Stimulated activated naive CD8-positive, alpha-beta T cell treated with anti-CD3 and anti-CD28 coated beads, Interleukin-15, amount 100 ng/mL, for 72 hours (primary cell): Measurements from ENCODE around the gene HSPB7.
"Not testable (repeated sequence)": the region's sequence is repeated elsewhere in the genome, so short reads cannot be mapped to it uniquely, and the experiment has no call there.

Source experiments
- ATAC-seq: fragments of 150-1000 bp; cut with Tn5 transposase; 2 replicates; pipeline ENCODE4 v1.10.0; 2021; ENCODE audit warnings: mild to moderate bottlenecking, moderate library complexity
- DNase-seq, 2 donors: peaks; one replicate each; pipeline ENCODE4 v3.0.0; 2021 to 2022
- H3K27ac Mint-ChIP-seq, 2 donors: one replicate each; pipeline ENCODE4 v1.8.0; 2022; ENCODE audit warnings: mild to moderate bottlenecking in 2 of 2, mixed read lengths in 2 of 2, moderate library complexity in 2 of 2
- H3K27me3 Mint-ChIP-seq: one replicate; pipeline ENCODE4 v1.8.0; 2022; ENCODE audit warnings: mixed read lengths
- H3K4me1 Mint-ChIP-seq: one replicate; pipeline ENCODE4 v1.8.0; 2022; ENCODE audit warnings: mild to moderate bottlenecking, mixed read lengths
- H3K4me3 Mint-ChIP-seq, 2 donors: one replicate each; pipeline ENCODE4 v1.8.0; 2022; ENCODE audit warnings: mild to moderate bottlenecking in 2 of 2, mixed read lengths in 2 of 2, moderate library complexity in 1 of 2
- H3K9me3 Mint-ChIP-seq, 2 donors: one replicate each; pipeline ENCODE4 v1.8.0; 2022; ENCODE audit warnings: mixed read lengths in 2 of 2

Gene HSPB7

GRCh38 chr1:16009678-16010077 is 8.2 kb downstream of the HSPB7 start:
- Mint-ChIP-seq H3K4me3 (no peak overlapping the region), H3K27me3 (peaks cover 19% of the 10 kb centered on the region), H3K4me1 (peaks cover 50% of the 10 kb centered on the region), H3K27ac (no peak overlapping the region), H3K9me3 (no peaks in the 10 kb centered on the region)
- ATAC-seq (no peak), DNase-seq (no peak)

GRCh38 chr1:16009030-16009460 is 8.8 kb downstream of the HSPB7 start:
- peak; percentile 59 for ATAC-seq

GRCh38 chr1:16007671-16008341 is 10.0 kb downstream of the HSPB7 start:
- Mint-ChIP-seq H3K4me1 (peaks cover 38% of the 10 kb centered on the region), H3K4me3 (no peak overlapping the region), H3K9me3 (no peaks in the 10 kb centered on the region), H3K27ac (peak overlapping the region in 1 of 2 donors; percentile 38), H3K27me3 (peaks cover 6% of the 10 kb centered on the region)
- DNase-seq (no peak), ATAC-seq (no peak)

More at GRCh38 chr1:16009030-16009460, 8.8 kb downstream of the HSPB7 start:
- DNase-seq = peak; percentile 72 to 75
- Mint-ChIP-seq H3K4me1 (peaks cover 46% of the 10 kb centered on the region), H3K27ac (no peak overlapping the region), H3K27me3 (peaks cover 15% of the 10 kb centered on the region), H3K9me3 (no peaks in the 10 kb centered on the region), H3K4me3 (no peak overlapping the region)

- Mint-ChIP-seq H3K4me3 (no peak overlapping the region), H3K4me1 (peaks cover 30% of the 10 kb centered on the region), H3K27me3 (no peaks in the 10 kb centered on the region), H3K9me3 (no peaks in the 10 kb centered on the region), H3K27ac (peak overlapping the region in 1 of 2 donors; percentile 22)
- ATAC-seq (peak; percentile 83), DNase-seq (no peak)
These were observed 11.0 kb downstream of the HSPB7 start for GRCh38 chr1:16006552-16007485.

- ATAC-seq = no peak
- H3K4me3 Mint-ChIP-seq = no peak overlapping the region
- peaks cover 30% of the 10 kb centered on the region for H3K4me1 Mint-ChIP-seq
- no peak for DNase-seq
- no peaks in the 10 kb centered on the region for H3K9me3 Mint-ChIP-seq
- H3K27ac Mint-ChIP-seq = peak overlapping the region in 1 of 2 donors; percentile 74
- H3K27me3 Mint-ChIP-seq = no peaks in the 10 kb centered on the region
These were observed 11.8 kb downstream of the HSPB7 start for GRCh38 chr1:16006010-16006409.

GRCh38 chr1:16005597-16005996 is 12.2 kb downstream of the HSPB7 start:
- Mint-ChIP-seq H3K4me3 (no peak overlapping the region), H3K4me1 (peaks cover 30% of the 10 kb centered on the region), H3K27me3 (no peaks in the 10 kb centered on the region), H3K27ac (peak overlapping the region in 1 of 2 donors; percentile 27), H3K9me3 (no peaks in the 10 kb centered on the region)
- DNase-seq (no peak), ATAC-seq (no peak)

GRCh38 chr1:16001274-16001673 is 16.6 kb downstream of the HSPB7 start:
- not testable (repeated sequence) for H3K4me1 Mint-ChIP-seq, H3K4me3 Mint-ChIP-seq, DNase-seq, ATAC-seq, H3K9me3 Mint-ChIP-seq, H3K27ac Mint-ChIP-seq, H3K27me3 Mint-ChIP-seq

- Mint-ChIP-seq H3K27me3 (no peaks in the 10 kb centered on the region), H3K9me3 (no peaks in the 10 kb centered on the region), H3K27ac (no peak overlapping the region), H3K4me3 (no peak overlapping the region), H3K4me1 (no peaks in the 10 kb centered on the region)
- no peak for DNase-seq
- no peak for ATAC-seq
These were observed 18.9 kb downstream of the HSPB7 start for GRCh38 chr1:15998929-15999328.

- no peaks in the 10 kb centered on the region for H3K9me3 Mint-ChIP-seq
- no peaks in the 10 kb centered on the region for H3K27me3 Mint-ChIP-seq
- H3K4me1 Mint-ChIP-seq = no peaks in the 10 kb centered on the region
- H3K4me3 Mint-ChIP-seq = no peak overlapping the region
- no peak overlapping the region for H3K27ac Mint-ChIP-seq
- ATAC-seq (no peak), DNase-seq (no peak)
These were observed 20.1 kb downstream of the HSPB7 start for GRCh38 chr1:15997637-15998280.

- Mint-ChIP-seq H3K4me3 (no peak overlapping the region), H3K4me1 (no peaks in the 10 kb centered on the region), H3K27ac (peak overlapping the region in 1 of 2 donors; percentile 55), H3K9me3 (no peaks in the 10 kb centered on the region), H3K27me3 (no peaks in the 10 kb centered on the region)
- ATAC-seq (no peak), DNase-seq (no peak)
These were observed 20.7 kb downstream of the HSPB7 start for GRCh38 chr1:15997076-15997585.

- peaks cover 9% of the 10 kb centered on the region for H3K27me3 Mint-ChIP-seq
- peak; percentile 55 to 68 for DNase-seq
- H3K4me1 Mint-ChIP-seq = no peaks in the 10 kb centered on the region
- H3K9me3 Mint-ChIP-seq = no peaks in the 10 kb centered on the region
- H3K4me3 Mint-ChIP-seq = no peak overlapping the region
- ATAC-seq = peak; percentile 88
- peak overlapping the region in 1 of 2 donors; percentile 49 for H3K27ac Mint-ChIP-seq
These were observed 23.1 kb downstream of the HSPB7 start for GRCh38 chr1:15994590-15995351.

- H3K9me3 Mint-ChIP-seq = no peaks in the 10 kb centered on the region
These were observed 23.8 kb downstream of the HSPB7 start for GRCh38 chr1:15994081-15994480.

GRCh38 chr1:15993666-15994065 is 24.2 kb downstream of the HSPB7 start:
- DNase-seq (no peak), ATAC-seq (no peak)
- H3K27me3 Mint-ChIP-seq = peaks cover 10% of the 10 kb centered on the region
- no peak overlapping the region for H3K27ac Mint-ChIP-seq
- no peaks in the 10 kb centered on the region for H3K9me3 Mint-ChIP-seq
- H3K4me1 Mint-ChIP-seq = no peaks in the 10 kb centered on the region
- no peak overlapping the region for H3K4me3 Mint-ChIP-seq

More at GRCh38 chr1:15994081-15994480, 23.8 kb downstream of the HSPB7 start:
- no peak for ATAC-seq
- DNase-seq = no peak
- H3K4me3 Mint-ChIP-seq = no peak overlapping the region
- no peaks in the 10 kb centered on the region for H3K4me1 Mint-ChIP-seq
- H3K27me3 Mint-ChIP-seq = peaks cover 10% of the 10 kb centered on the region
- H3K27ac Mint-ChIP-seq = no peak overlapping the region

GRCh38 chr1:15992582-15993500 is 25.0 kb downstream of the HSPB7 start:
- H3K4me1 Mint-ChIP-seq = no peaks in the 10 kb centered on the region
- DNase-seq (no peak), ATAC-seq (no peak)
- H3K9me3 Mint-ChIP-seq = no peaks in the 10 kb centered on the region
- peaks cover 10% of the 10 kb centered on the region for H3K27me3 Mint-ChIP-seq
- no peak overlapping the region for H3K4me3 Mint-ChIP-seq
- H3K27ac Mint-ChIP-seq = peak overlapping the region in 1 of 2 donors; percentile 61
